NCI-H2227 treated with DMSO at 0.1 percent for 48 hours (cell line): ENCODE measurements around the gene TNFRSF18.

ENCODE experiments used
- DNase-seq: peaks from one replicate; lab custom pipeline; 2025; lab: John Stamatoyannopoulos, UW

The TNFRSF18 gene

GRCh38 chr1:1166642-1167397 is 39.6 kb downstream of the TNFRSF18 start:
- DNase-seq: no peak

- DNase-seq: no peak
Observed at GRCh38 chr1:1165900-1166421, 40.4 kb downstream of the TNFRSF18 start.

GRCh38 chr1:1165485-1165884 is 40.9 kb downstream of the TNFRSF18 start:
- DNase-seq: no peak

GRCh38 chr1:1164701-1165451 is 41.5 kb downstream of the TNFRSF18 start:
- no peak for DNase-seq

- DNase-seq: no peak
Observed at GRCh38 chr1:1164361-1164700, 42.1 kb downstream of the TNFRSF18 start.

- DNase-seq: no peak
Observed at GRCh38 chr1:1163538-1164070, 42.8 kb downstream of the TNFRSF18 start.

- no peak for DNase-seq
Observed at GRCh38 chr1:1162597-1163537, 43.5 kb downstream of the TNFRSF18 start.

GRCh38 chr1:1161683-1162079 is 44.7 kb downstream of the TNFRSF18 start:
- DNase-seq: no peak

GRCh38 chr1:1161078-1161682 is 45.2 kb downstream of the TNFRSF18 start:
- DNase-seq: no peak

- no peak for DNase-seq
Observed at GRCh38 chr1:1160281-1160930, 46.0 kb downstream of the TNFRSF18 start.

GRCh38 chr1:1157914-1158710 is 48.3 kb downstream of the TNFRSF18 start:
- no peak for DNase-seq

- no peak for DNase-seq
Observed at GRCh38 chr1:1157426-1157913, 48.9 kb downstream of the TNFRSF18 start.

GRCh38 chr1:1157033-1157365 is 49.4 kb downstream of the TNFRSF18 start:
- no peak for DNase-seq

GRCh38 chr1:1156140-1157032 is 50.0 kb downstream of the TNFRSF18 start:
- DNase-seq: no peak

GRCh38 chr1:1155258-1155657 is 51.1 kb downstream of the TNFRSF18 start:
- no peak for DNase-seq

- no peak for DNase-seq
Observed at GRCh38 chr1:1153874-1154273, 52.5 kb downstream of the TNFRSF18 start.
